ENCODE measurements around the gene EVC. TPM values are rescaled to one million over a fixed set of nuclear protein-coding genes. Genes with fewer than 3 reads are reported as not detected.

EVC gene
- total and polyA plus RNA-seq, 2 of the 4 experiments (the other 2 are of a cell fraction), result 16.8 to 18.9 TPM

DNA sequence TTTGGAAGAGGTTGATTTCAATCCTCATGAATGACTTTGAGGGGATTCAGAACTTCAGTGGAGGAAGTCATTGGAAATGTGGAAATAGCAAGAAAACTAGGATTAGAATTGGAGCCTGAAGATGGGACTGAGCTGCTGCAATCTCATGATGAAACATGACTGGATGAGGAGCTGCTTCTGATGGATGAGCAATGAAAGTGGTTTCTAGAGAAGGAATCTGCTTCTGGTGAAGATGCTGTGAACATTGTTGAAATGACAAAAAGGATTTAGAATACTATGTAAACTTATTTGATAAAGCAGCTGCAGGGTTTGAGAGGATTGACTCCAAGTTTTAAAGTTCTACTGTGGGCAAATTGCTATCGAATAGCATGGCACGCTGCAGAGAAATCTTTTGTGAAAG, 27.1 kb downstream of the EVC start:
- intact Hi-C loops (cut with micrococcal nuclease), result no loop called here
- CTCF ChIA-PET, result interaction anchor here (1.8 kb wide), 1 partner anchor 16 kb away, joined by 6 read pairs; no protein-coding TSS in a partner anchor
- H2BK120ac ChIP-seq (ENCODE audit: low read depth, low read length), result no peak overlapping the region
- no peak overlapping the region for H3K18ac ChIP-seq (ENCODE audit: low read depth, low read length)
- no peak overlapping the region for H2AK9ac ChIP-seq (replicated peaks; ENCODE audit: low read depth, low read length, poor library complexity)
- no peaks in the 10 kb centered on the region for H4K20me1 ChIP-seq (ENCODE audit: insufficient read depth, low read length)
- no peaks in the 10 kb centered on the region for H3K4me1 ChIP-seq (ENCODE audit: control insufficient read depth, insufficient read depth, low read length)
- BruUV-seq (replicated peaks), result no TSS peak
- H3K9me3 ChIP-seq (ENCODE audit: control insufficient read depth, insufficient read depth, low read length), result no peaks in the 10 kb centered on the region
- peaks cover 13 to 28% of the 10 kb centered on the region in 2 experiments; a peak in 3 of 4 replicates for H3K79me1 ChIP-seq (ENCODE audit: low read depth in 1 of 2, low read length in 2 of 2)
- TF ChIP-seq SMC3 (IDR thresholded peaks at IDR 0.05; ENCODE audit: low read depth, low read length) (no peak), CEBPB (IDR thresholded peaks at IDR 0.05; ENCODE audit: low read depth, low read length) (0 out of 2 replicates have a peak, but pooled peaks have one; percentile 10)
- peaks cover 8% of the 10 kb centered on the region for H3K9me1 ChIP-seq (ENCODE audit: insufficient read depth, low read length)
- H3K36me3 ChIP-seq (ENCODE audit: control insufficient read depth, insufficient read depth, low read length), result peaks cover 41% of the 10 kb centered on the region
- DNase-seq (peak; percentile 32), ATAC-seq (ENCODE audit: low read depth) (peak; percentile 42)
- H3K27me3 ChIP-seq (ENCODE audit: control insufficient read depth, insufficient read depth, low read length), result no peaks in the 10 kb centered on the region
- H4K5ac ChIP-seq (ENCODE audit: low read depth, low read length), result no peak overlapping the region
- no peak overlapping the region for H2AFZ ChIP-seq (replicated peaks; ENCODE audit: low read length, poor library complexity)
- H4K91ac ChIP-seq (ENCODE audit: insufficient read depth, low read depth, low read length), result no peak overlapping the region
- H3K9ac ChIP-seq (ENCODE audit: low read depth, low read length), result no peak overlapping the region
- H3K4me2 ChIP-seq (ENCODE audit: low read depth, low read length), result no peak overlapping the region
- no peak overlapping the region for H3K4me3 ChIP-seq (ENCODE audit: insufficient read depth, low read depth, low read length)
- no peak overlapping the region for H2BK20ac ChIP-seq (ENCODE audit: low read depth, low read length)
- no peak overlapping the region for H3K56ac ChIP-seq (ENCODE audit: extremely low read depth, insufficient read depth, low read length)
- H2AK5ac ChIP-seq (ENCODE audit: low read depth, low read length), result no peak overlapping the region
- in situ Hi-C loops (cut with MboI; ENCODE audit: low sequenced_read_pairs), result no loop called here
- no CpG with 5 or more reads among the region's 2 CpGs for WGBS, 2 experiments (ENCODE audit: extremely low coverage in 2 of 2, insufficient read length in 1 of 2)
- POLR2A ChIA-PET (ENCODE audit: unreplicated experiment), result no interaction called here
- H3K4ac ChIP-seq (ENCODE audit: low read depth, low read length), result no peak overlapping the region
- no peak overlapping the region for H3K23ac ChIP-seq (ENCODE audit: low read depth, low read length)
- H3K14ac ChIP-seq (replicated peaks; ENCODE audit: low read depth, low read length), result no peak overlapping the region
- dilution Hi-C loops (cut with HindIII; ENCODE audit: low sequenced_read_pairs, unreplicated experiment), result no loop called here
- no peak overlapping the region for H3K27ac ChIP-seq (ENCODE audit: insufficient read depth, low read length)
- no peak overlapping the region for H2BK15ac ChIP-seq (ENCODE audit: low read depth, low read length)
- no peak overlapping the region for H4K8ac ChIP-seq (ENCODE audit: low read depth in 2 of 2, low read length in 2 of 2)
- no peak overlapping the region for H2BK5ac ChIP-seq (ENCODE audit: low read depth, low read length, poor library complexity, severe bottlenecking)

Measured in IMR-90 (cell line).